Dendritic cell treated with granulocyte-macrophage colony-stimulating factor and Interleukin-4, amounts not matched to agents 40 ng/mL and 50 ng/mL, for 4 days (primary cell): ENCODE data around the gene STEAP2.

Experiments used
- H3K27ac Mint-ChIP-seq: one replicate; pipeline ENCODE4 v1.8.0; 2022; ENCODE audit warnings: mild to moderate bottlenecking, mixed read lengths
- H3K27me3 Mint-ChIP-seq: one replicate; pipeline ENCODE4 v1.8.0; 2022; ENCODE audit warnings: mild to moderate bottlenecking, mixed read lengths
- H3K36me3 Mint-ChIP-seq: one replicate; pipeline ENCODE4 v1.8.0; 2022; ENCODE audit warnings: low read depth, mixed read lengths
- H3K4me1 Mint-ChIP-seq: one replicate; pipeline ENCODE4 v1.8.0; 2022; ENCODE audit warnings: low read depth, mixed read lengths
- H3K4me3 Mint-ChIP-seq: one replicate; pipeline ENCODE4 v1.8.0; 2022; ENCODE audit warnings: mild to moderate bottlenecking, moderate library complexity, mixed read lengths
- H3K9me3 Mint-ChIP-seq: one replicate; pipeline ENCODE4 v1.8.0; 2022; ENCODE audit warnings: mixed read lengths
- intact Hi-C: fragments of 100-400 bp; cut with micrococcal nuclease; formaldehyde crosslinking; loops from one replicate; pipeline ENCODE4 v1.15.0; 2022

The STEAP2 gene

DNA sequence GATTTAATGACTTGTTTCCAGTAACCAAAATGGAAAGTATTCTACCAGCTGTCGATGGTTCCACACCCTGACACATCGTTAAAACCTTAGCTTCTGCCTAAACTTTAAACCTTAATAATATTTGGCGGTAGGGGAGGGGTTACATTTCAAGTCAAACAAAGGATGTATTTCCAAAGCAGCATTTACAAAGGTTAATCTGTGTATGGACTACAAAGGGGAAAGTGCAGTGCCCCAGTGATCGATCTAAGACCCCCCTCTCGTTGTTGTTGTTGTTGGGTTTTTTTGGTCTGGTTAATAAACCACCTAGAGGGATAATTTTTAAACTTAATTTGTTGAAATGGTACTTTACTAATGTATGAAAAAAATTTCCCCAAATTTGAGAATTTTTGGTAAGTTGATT lies 1.1 kb upstream of the STEAP2 start:
- intact Hi-C loops = no loop called here
- Mint-ChIP-seq H3K27me3 (peaks cover 30% of the 10 kb centered on the region), H3K4me3 (no peak overlapping the region)

DNA sequence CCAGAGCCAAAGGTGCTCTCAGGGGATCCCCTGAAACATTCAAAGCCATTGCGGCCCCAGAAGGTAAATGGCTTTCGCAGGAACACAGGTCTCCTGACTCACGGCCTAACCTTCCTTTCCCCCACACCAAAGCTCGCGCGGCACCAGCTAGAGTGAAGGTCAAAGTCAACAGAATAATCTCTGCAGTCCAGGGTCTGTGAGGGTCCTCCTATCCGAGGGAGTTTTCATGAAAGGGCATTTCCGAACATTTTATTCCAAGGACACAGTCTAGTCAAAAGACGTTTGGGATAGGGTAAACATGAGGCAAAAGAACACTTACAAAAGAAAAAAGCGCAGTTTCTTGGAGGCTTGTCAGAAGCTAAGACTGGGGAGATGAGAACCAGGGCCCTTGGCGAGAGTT lies 559 bp upstream of the STEAP2 start:
- H3K4me3 Mint-ChIP-seq = no peak overlapping the region
- H3K27ac Mint-ChIP-seq = no peak overlapping the region
- peaks cover 12% of the 10 kb centered on the region for H3K4me1 Mint-ChIP-seq
- intact Hi-C loops = no loop called here
- no peaks in the 10 kb centered on the region for H3K36me3 Mint-ChIP-seq
- H3K27me3 Mint-ChIP-seq = peaks cover 30% of the 10 kb centered on the region
- no peaks in the 10 kb centered on the region for H3K9me3 Mint-ChIP-seq

More for the DNA sequence above, 1.1 kb upstream of the STEAP2 start:
- Mint-ChIP-seq H3K27ac (no peak overlapping the region), H3K36me3 (no peaks in the 10 kb centered on the region), H3K9me3 (no peaks in the 10 kb centered on the region), H3K4me1 (peaks cover 12% of the 10 kb centered on the region)

DNA sequence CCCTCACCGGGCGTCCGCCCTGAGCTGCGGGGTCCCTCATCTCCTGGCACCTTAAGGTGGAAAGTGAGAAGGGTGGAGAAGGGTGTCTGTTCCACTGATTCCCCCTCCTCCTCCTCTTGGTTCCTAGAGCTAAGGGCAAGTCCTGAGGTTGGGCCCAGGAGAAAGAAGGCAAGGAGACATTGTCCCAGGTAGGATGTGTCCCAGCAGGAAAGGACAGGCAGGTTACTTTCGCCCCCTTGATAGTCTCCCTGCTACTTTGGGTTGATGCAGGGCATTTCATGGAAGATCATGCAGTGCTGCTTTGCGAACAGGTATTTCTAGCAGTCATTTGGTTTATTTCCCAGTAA lies 582 bp downstream of the STEAP2 start:
- H3K27ac Mint-ChIP-seq = no peak overlapping the region
- no peaks in the 10 kb centered on the region for H3K9me3 Mint-ChIP-seq
- peaks cover 33% of the 10 kb centered on the region for H3K27me3 Mint-ChIP-seq
- H3K4me1 Mint-ChIP-seq = peaks cover 12% of the 10 kb centered on the region
- no peaks in the 10 kb centered on the region for H3K36me3 Mint-ChIP-seq
- peak overlapping the region; percentile 61 for H3K4me3 Mint-ChIP-seq
- intact Hi-C loops = no loop called here

DNA sequence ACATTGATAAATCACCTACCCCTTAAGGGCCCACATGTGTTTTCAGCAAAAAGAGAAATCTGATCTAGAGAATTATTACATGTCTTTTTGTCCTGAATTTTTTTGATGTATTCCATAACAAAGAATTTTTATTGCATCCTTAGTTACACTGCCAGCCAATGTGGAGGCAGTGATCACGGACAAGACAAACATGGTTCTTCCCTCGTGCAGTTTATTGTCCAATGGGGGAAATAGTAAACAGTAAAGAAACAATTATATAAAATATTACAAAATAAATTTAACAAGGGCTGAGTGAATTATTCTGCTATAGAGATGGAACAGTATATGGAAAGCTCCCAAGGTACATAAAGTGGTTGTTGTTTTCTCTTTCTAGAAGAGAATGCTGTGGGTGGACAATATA lies 2.0 kb downstream of the STEAP2 start:
- Mint-ChIP-seq H3K4me3 (no peak overlapping the region), H3K27ac (no peak overlapping the region)
- intact Hi-C loops = no loop called here

DNA sequence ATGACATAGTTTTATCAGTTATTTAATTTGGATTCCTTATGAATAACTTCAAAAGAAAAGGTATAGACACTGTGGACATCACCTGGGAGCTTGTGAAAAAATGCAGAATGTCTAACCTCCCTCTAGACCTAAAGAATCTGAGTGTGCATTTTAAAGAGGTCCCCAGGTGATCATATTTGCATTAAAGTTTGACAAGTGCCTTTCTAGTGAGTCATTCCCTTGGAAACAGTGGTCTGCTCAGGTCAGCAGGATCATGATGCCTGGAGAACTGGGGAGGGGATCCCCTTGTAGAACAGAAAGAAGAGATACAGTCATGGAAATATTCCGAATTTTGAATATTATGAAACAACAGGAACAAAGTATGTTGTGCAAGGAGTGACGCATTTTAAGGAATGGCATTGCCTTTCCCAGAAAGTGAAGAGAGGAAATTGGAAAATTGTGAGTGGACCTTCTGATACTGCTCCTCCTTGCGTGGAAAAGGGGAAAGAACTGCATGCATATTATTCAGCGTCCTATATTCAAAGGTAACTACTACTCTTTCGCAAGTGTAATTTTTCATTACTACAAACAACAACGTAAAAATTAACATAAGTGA lies 4.6 kb downstream of the STEAP2 start:
- H3K36me3 Mint-ChIP-seq = no peaks in the 10 kb centered on the region
- intact Hi-C loops = no loop called here
- H3K9me3 Mint-ChIP-seq = no peaks in the 10 kb centered on the region
- peaks cover 8% of the 10 kb centered on the region for H3K4me1 Mint-ChIP-seq
- H3K27me3 Mint-ChIP-seq = peaks cover 20% of the 10 kb centered on the region
- no peak overlapping the region for H3K27ac Mint-ChIP-seq
- no peak overlapping the region for H3K4me3 Mint-ChIP-seq

More for the DNA sequence above, 2.0 kb downstream of the STEAP2 start:
- peaks cover 32% of the 10 kb centered on the region for H3K27me3 Mint-ChIP-seq
- no peaks in the 10 kb centered on the region for H3K9me3 Mint-ChIP-seq
- H3K36me3 Mint-ChIP-seq = no peaks in the 10 kb centered on the region
- peaks cover 12% of the 10 kb centered on the region for H3K4me1 Mint-ChIP-seq

DNA sequence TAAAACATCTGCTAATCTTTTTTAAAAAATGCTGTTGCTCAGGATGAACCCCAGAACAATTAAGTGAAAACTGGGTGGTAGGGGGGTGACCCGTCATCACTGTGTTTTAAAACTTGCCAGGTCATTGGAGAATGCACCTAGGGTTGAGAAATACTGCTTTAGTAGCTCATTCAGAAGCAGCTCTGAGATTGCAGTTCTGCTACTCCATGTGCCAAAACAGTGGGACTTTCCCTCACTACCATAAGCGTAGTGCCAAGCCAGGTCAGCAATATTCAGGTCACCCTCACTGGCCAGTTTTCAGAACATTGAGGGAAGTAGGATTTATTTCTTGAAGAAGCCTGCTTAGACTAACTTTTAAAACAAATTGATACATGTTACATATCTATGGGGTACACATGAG lies 5.2 kb downstream of the STEAP2 start:
- Mint-ChIP-seq H3K36me3 (no peaks in the 10 kb centered on the region), H3K9me3 (no peaks in the 10 kb centered on the region), H3K27ac (no peak overlapping the region), H3K4me3 (no peak overlapping the region), H3K27me3 (peaks cover 14% of the 10 kb centered on the region), H3K4me1 (peaks cover 2% of the 10 kb centered on the region)
- intact Hi-C loops = no loop called here

DNA sequence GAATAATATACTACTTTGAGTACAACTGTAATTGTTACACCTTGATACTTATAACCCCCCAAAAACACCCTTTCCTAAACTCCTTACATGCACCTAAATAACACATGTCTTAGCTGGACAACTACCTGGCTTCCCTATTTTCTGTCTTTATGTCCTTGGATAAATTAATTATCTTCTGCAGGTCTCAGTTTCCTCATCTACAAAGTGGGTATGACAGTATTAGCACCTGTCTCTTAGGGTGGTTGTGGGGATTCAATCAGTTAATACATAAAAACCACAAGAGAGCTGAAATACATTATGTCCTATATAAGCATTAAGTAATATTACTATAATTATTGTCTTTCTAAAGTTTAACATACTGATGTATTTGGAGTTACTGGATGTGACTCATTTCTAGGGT lies 10.8 kb downstream of the STEAP2 start:
- Mint-ChIP-seq H3K27me3 (peaks cover 3% of the 10 kb centered on the region), H3K27ac (no peak overlapping the region), H3K36me3 (no peaks in the 10 kb centered on the region), H3K4me1 (no peaks in the 10 kb centered on the region), H3K4me3 (no peak overlapping the region), H3K9me3 (no peaks in the 10 kb centered on the region)
- intact Hi-C loops = no loop called here

DNA sequence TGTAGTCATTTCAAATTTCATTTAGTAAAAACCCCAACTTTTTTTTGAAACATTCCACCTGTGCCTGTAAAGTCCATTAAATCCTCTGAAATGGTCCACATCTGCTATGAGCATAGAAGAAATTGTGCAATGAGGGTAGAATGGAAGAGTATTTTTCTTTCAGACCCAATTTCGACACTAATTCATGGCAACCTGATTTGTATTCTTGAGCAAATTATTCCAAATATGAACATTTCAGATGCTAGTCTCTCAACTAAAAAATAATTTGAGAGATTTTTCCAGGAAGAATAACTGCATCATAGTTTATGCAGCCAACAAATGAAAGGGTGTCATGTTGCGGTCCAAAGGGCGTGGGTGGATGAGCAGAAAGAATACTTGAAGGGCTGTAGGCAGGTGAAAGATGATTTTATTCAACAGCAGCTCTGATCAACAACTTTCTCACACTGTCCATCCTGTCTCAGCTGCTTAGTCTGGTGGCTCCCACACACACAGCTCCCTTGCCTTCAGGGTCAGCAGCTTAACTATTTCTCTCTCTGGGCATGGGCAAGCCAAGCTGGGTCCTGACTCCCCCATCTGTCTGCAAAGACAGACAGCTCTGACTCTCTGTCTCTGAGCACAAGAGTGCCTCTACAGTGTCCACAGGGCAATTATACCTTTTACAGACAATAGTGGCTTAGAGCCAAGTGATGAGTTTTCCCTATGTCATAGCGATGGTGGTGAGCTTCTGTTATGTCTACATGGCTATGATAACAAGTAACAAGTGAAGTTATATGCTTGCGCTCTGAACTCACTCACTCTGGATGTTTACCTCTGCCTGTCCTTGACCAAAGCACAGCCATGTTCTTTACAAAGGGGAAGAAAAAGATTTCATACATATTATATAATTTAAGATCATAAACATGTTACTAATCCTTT lies 11.5 kb downstream of the STEAP2 start:
- intact Hi-C loops = no loop called here
- Mint-ChIP-seq H3K9me3 (no peaks in the 10 kb centered on the region), H3K36me3 (no peaks in the 10 kb centered on the region), H3K27ac (no peak overlapping the region), H3K4me3 (no peak overlapping the region), H3K4me1 (no peaks in the 10 kb centered on the region), H3K27me3 (peaks cover 3% of the 10 kb centered on the region)

DNA sequence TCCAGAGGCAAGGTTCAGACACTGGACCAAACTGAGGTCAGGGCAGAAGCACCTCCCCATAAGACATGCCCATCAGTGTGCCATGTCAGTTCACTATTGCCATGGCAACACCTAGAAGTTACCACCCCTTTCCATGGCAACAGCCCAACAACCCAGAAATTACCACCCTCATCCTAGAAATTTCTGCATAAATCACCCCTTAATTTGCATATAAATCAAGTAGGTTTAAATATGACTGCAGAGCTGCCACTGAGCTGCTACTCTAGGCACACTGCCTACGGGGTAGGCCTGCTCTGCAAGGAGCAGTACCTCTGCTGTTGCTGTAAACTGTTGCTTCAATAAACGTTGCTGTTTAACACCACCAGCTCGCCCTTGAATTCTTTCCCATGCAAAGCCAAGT lies 12.7 kb downstream of the STEAP2 start:
- Mint-ChIP-seq H3K27ac (no peak overlapping the region), H3K4me1 (no peaks in the 10 kb centered on the region), H3K4me3 (no peak overlapping the region), H3K9me3 (no peaks in the 10 kb centered on the region), H3K27me3 (peaks cover 6% of the 10 kb centered on the region), H3K36me3 (no peaks in the 10 kb centered on the region)
- intact Hi-C loops = no loop called here

DNA sequence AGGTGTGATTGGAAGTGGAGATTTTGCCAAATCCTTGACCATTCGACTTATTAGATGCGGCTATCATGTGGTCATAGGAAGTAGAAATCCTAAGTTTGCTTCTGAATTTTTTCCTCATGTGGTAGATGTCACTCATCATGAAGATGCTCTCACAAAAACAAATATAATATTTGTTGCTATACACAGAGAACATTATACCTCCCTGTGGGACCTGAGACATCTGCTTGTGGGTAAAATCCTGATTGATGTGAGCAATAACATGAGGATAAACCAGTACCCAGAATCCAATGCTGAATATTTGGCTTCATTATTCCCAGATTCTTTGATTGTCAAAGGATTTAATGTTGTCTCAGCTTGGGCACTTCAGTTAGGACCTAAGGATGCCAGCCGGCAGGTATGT lies 13.6 kb downstream of the STEAP2 start:
- H3K27me3 Mint-ChIP-seq = peaks cover 6% of the 10 kb centered on the region
- H3K4me1 Mint-ChIP-seq = no peaks in the 10 kb centered on the region
- intact Hi-C loops = no loop called here
- no peaks in the 10 kb centered on the region for H3K36me3 Mint-ChIP-seq
- no peaks in the 10 kb centered on the region for H3K9me3 Mint-ChIP-seq
- no peak overlapping the region for H3K4me3 Mint-ChIP-seq
- H3K27ac Mint-ChIP-seq = no peak overlapping the region

DNA sequence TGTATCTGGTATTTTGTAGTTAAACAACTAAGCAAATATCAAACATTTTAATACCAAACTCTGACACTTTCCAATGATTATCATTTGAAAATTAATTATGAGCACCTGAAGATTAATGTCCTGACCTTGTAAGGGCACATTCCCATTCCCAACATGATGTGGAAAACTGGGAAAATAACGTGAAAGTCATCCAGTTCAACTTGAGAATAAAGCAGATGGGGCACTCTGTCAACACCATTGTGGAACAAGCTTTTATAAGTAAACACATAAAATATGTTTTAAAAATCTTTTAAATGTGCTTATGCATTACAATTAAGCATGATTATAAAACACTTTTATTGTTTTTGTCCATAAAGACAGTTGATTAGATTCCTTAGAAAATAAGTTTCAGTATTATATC lies 14.1 kb downstream of the STEAP2 start:
- Mint-ChIP-seq H3K36me3 (no peaks in the 10 kb centered on the region), H3K27ac (no peak overlapping the region), H3K4me1 (no peaks in the 10 kb centered on the region), H3K9me3 (no peaks in the 10 kb centered on the region), H3K4me3 (no peak overlapping the region), H3K27me3 (peaks cover 6% of the 10 kb centered on the region)
- intact Hi-C loops = no loop called here

DNA sequence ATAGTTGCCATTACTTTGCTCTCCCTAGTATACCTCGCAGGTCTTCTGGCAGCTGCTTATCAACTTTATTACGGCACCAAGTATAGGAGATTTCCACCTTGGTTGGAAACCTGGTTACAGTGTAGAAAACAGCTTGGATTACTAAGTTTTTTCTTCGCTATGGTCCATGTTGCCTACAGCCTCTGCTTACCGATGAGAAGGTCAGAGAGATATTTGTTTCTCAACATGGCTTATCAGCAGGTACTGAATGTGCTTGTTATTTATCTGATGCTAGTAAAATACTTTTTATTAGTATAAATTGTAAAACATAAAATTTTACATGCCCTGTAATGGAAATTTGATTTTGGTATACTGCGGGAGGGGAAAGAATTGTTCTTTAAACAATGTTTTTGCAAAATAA lies 15.7 kb downstream of the STEAP2 start:
- H3K27me3 Mint-ChIP-seq = peaks cover 6% of the 10 kb centered on the region

DNA sequence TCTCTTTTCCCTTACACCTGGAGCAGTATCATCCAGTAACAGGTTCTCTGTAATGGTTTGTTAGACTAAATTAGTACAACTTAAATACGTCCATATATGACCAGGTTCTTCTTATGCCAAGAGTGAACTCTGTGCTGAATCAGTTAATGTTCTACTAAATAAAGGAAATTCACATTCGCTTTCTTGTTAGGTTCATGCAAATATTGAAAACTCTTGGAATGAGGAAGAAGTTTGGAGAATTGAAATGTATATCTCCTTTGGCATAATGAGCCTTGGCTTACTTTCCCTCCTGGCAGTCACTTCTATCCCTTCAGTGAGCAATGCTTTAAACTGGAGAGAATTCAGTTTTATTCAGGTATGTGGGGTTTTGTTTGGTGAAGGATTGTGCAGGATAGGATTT lies 18.1 kb downstream of the STEAP2 start:
- Mint-ChIP-seq H3K27ac (no peak overlapping the region), H3K27me3 (peaks cover 3% of the 10 kb centered on the region), H3K9me3 (no peaks in the 10 kb centered on the region), H3K4me3 (no peak overlapping the region), H3K36me3 (no peaks in the 10 kb centered on the region), H3K4me1 (no peaks in the 10 kb centered on the region)
- intact Hi-C loops = no loop called here

More for the DNA sequence above, 15.7 kb downstream of the STEAP2 start:
- H3K4me3 Mint-ChIP-seq = no peak overlapping the region
- intact Hi-C loops = no loop called here
- no peaks in the 10 kb centered on the region for H3K36me3 Mint-ChIP-seq
- no peaks in the 10 kb centered on the region for H3K9me3 Mint-ChIP-seq
- no peak overlapping the region for H3K27ac Mint-ChIP-seq
- H3K4me1 Mint-ChIP-seq = no peaks in the 10 kb centered on the region

DNA sequence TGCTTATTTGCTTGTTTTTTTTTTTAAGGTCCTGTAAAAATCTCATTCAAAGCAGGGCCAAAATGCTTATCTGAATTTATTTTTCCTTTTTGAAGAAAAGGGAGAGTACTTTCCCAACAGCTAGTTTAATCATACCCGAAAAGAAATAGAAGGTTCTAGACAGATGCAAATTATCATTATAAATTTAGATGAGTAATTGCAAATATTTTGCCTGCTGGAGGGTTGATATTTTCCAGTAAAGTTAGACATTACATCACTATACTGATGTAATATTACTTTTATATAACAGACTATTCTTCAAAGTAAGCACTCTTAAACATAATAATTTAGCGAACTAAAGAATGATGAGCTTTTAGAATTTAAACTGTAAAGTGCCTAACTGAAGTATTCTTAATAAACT lies 19.3 kb downstream of the STEAP2 start:
- no peaks in the 10 kb centered on the region for H3K36me3 Mint-ChIP-seq
- no peak overlapping the region for H3K27ac Mint-ChIP-seq
- H3K4me1 Mint-ChIP-seq = no peaks in the 10 kb centered on the region
- peaks cover 3% of the 10 kb centered on the region for H3K27me3 Mint-ChIP-seq
- H3K9me3 Mint-ChIP-seq = no peaks in the 10 kb centered on the region
- no peak overlapping the region for H3K4me3 Mint-ChIP-seq
- intact Hi-C loops = no loop called here

DNA sequence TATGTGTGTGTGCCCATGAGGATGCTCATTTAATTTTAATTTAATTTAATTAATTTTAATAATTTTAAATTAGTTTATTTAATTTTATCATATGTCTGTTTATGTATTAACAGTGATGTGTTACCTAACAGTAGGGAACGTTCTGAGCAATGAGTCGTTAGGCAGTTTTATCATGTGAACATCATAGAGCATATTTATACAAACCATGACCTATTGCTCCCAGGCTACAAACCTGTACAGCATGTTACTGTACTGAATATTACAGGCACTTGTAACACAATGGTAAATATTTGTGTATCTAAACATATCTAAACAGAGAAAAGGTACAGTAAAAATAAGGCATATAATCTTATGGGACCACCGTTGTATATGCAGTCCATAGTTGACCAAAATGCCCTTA lies 19.8 kb downstream of the STEAP2 start:
- H3K36me3 Mint-ChIP-seq = no peaks in the 10 kb centered on the region
- no peak overlapping the region for H3K27ac Mint-ChIP-seq
- no peak overlapping the region for H3K4me3 Mint-ChIP-seq
- intact Hi-C loops = no loop called here
- H3K9me3 Mint-ChIP-seq = no peaks in the 10 kb centered on the region
- no peaks in the 10 kb centered on the region for H3K4me1 Mint-ChIP-seq
- peaks cover 3% of the 10 kb centered on the region for H3K27me3 Mint-ChIP-seq
